Ishikawa (cell line): ENCODE measurements around the gene PRR14.

Experiments used
- NFIC ChIP-seq: IDR thresholded peaks from 2 replicates; pipeline ENCODE4 v1.6.1; 2012
- REST ChIP-seq: IDR thresholded peaks from 2 replicates; pipeline ENCODE4 v1.6.1; 2012; ENCODE audit warnings: low read depth, mild to moderate bottlenecking
- TAF1 ChIP-seq: IDR thresholded peaks from 2 replicates; pipeline ENCODE4 v1.6.1; 2012; ENCODE audit warnings: low read depth, mild to moderate bottlenecking

- TF ChIP-seq TAF1 = no peak
- no peak for TF ChIP-seq NFIC
- no peak for TF ChIP-seq REST
Measured at GRCh38 chr16:30680326-30680725, 29.6 kb downstream of the PRR14 start.
